HUES48 (cell line): Measurements from ENCODE around the gene PIM3.
A peak's percentile ranks its signal among the peaks of the same experiment; 100 is the strongest.

Experiments
- H3K27ac ChIP-seq: one replicate; pipeline ENCODE4 v1.7.0; 2013; ENCODE audit warnings: low read depth, low read length, inconsistent platforms
- H3K27me3 ChIP-seq: 2 replicates; pipeline ENCODE4 v1.6.1; 2013; ENCODE audit warnings: mild to moderate bottlenecking, low read length; ENCODE audit not compliant: control insufficient read depth, insufficient read depth
- H3K36me3 ChIP-seq: 2 replicates; pipeline ENCODE4 v1.6.1; 2013; ENCODE audit warnings: low read length; ENCODE audit not compliant: control insufficient read depth, insufficient read depth
- H3K4me1 ChIP-seq: 2 replicates; pipeline ENCODE4 v1.6.1; 2013; ENCODE audit warnings: mild to moderate bottlenecking, low read length; ENCODE audit not compliant: control insufficient read depth, insufficient read depth
- H3K4me3 ChIP-seq: 2 replicates; pipeline ENCODE4 v1.5.1; 2013; ENCODE audit warnings: mild to moderate bottlenecking, low read depth, low read length
- H3K9ac ChIP-seq: 2 replicates; pipeline ENCODE4 v1.6.1; 2013; ENCODE audit warnings: mild to moderate bottlenecking, low read depth, low read length, moderate library complexity
- H3K9me3 ChIP-seq: 2 replicates; pipeline ENCODE4 v1.6.1; 2013; ENCODE audit warnings: low read length; ENCODE audit not compliant: control insufficient read depth, insufficient read depth

Gene PIM3

GRCh38 chr22:49958366-49958921 lies 2.1 kb upstream of the PIM3 start:
- Histone ChIP-seq H3K27me3 (peaks cover 4% of the 10 kb centered on the region; the same call in 1 of the 2 replicates), H3K9me3 (no peaks in the 10 kb centered on the region), H3K27ac (no peak overlapping the region), H3K4me3 (no peak overlapping the region), H3K9ac (no peak overlapping the region), H3K36me3 (peaks cover 10% of the 10 kb centered on the region), H3K4me1 (peaks cover 7% of the 10 kb centered on the region; the same call in 1 of the 2 replicates)

DNA sequence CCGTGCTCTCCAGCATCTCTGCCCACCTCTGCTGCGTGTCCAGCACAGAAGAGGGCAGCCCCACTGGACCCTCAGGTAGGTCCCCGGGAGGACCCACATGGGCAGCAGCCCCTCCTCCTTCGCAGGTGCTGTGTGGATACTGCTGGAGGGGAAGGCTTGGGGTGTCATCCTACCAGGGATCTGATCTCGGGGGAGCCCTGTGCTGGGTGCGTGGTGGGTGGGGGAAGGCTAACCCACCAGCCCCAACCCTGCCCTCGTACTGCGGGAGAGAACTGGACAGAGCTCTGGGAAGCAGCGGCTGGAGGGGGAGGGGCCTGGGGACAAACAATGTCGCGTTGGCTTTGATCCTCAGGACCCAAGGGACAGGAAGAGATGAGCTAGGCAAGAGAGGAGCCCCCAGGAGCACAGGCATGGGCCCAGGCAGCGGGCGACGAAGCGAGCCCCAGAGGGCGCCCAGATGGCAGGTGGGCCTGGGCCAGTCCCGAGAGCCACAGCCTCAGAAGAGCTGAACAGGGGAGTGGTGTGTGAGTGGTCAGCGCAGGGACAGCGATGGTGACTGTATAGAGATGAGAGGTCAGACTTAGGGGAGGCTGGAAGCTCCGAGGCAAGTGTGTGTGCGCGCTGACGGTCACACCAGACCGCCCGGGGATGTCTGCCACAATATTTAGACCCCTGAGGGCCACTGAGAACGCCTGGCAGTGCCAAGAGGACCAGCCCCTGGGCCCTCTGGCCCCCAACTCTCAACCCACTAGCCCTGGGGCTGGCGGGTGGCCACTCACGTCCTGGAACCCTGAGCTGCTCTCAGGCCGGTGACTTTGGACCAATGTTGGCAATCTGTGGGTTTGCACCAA lies 1.4 kb upstream of the PIM3 start:
- Histone ChIP-seq H3K4me1 (peaks cover 7% of the 10 kb centered on the region; the same call in 1 of the 2 replicates), H3K27ac (no peak overlapping the region), H3K9ac (no peak overlapping the region), H3K27me3 (peaks cover 4% of the 10 kb centered on the region; the same call in 1 of the 2 replicates), H3K4me3 (peak overlapping the region; percentile 90; the same call in 1 of the 2 replicates), H3K36me3 (peaks cover 17% of the 10 kb centered on the region), H3K9me3 (no peaks in the 10 kb centered on the region)

GRCh38 chr22:49959782-49960158 lies 802 bp upstream of the PIM3 start:
- Histone ChIP-seq H3K9me3 (no peaks in the 10 kb centered on the region), H3K27me3 (peaks cover 4% of the 10 kb centered on the region; the same call in 1 of the 2 replicates), H3K9ac (peak overlapping the region; percentile 85; the same call in 1 of the 2 replicates), H3K27ac (no peak overlapping the region), H3K36me3 (peaks cover 23% of the 10 kb centered on the region), H3K4me1 (peaks cover 7% of the 10 kb centered on the region; the same call in 1 of the 2 replicates), H3K4me3 (peak overlapping the region; percentile 90)

- peak overlapping the region; percentile 84 for H3K27ac ChIP-seq
- H3K9ac ChIP-seq, result peak overlapping the region; percentile 85; the same call in 1 of the 2 replicates
- H3K36me3 ChIP-seq, result peaks cover 24% of the 10 kb centered on the region
- peak overlapping the region; percentile 90 for H3K4me3 ChIP-seq
- peaks cover 7% of the 10 kb centered on the region; the same call in 1 of the 2 replicates for H3K4me1 ChIP-seq
- H3K9me3 ChIP-seq, result no peaks in the 10 kb centered on the region
- peaks cover 4% of the 10 kb centered on the region; the same call in 1 of the 2 replicates for H3K27me3 ChIP-seq
These were observed 531 bp downstream of the PIM3 start for GRCh38 chr22:49961005-49961600.

DNA sequence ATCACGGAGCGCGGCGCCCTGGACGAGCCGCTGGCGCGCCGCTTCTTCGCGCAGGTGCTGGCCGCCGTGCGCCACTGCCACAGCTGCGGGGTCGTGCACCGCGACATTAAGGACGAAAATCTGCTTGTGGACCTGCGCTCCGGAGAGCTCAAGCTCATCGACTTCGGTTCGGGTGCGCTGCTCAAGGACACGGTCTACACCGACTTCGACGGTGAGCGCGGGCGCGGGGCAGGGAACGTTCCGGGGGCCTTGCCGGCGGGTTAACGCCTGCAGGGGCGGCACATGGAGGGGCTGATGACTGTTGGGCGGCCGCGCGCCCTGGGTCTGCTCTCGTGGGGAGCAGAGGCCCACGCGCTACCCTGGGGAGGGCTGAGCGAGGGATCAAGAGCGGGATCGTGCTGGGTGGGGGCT lies 1.0 kb downstream of the PIM3 start:
- peaks cover 24% of the 10 kb centered on the region for H3K36me3 ChIP-seq
- H3K4me1 ChIP-seq, result peaks cover 7% of the 10 kb centered on the region; the same call in 1 of the 2 replicates
- peak overlapping the region; percentile 90 for H3K4me3 ChIP-seq
- H3K27ac ChIP-seq, result peak overlapping the region; percentile 84
- H3K9me3 ChIP-seq, result no peaks in the 10 kb centered on the region
- H3K9ac ChIP-seq, result peak overlapping the region; percentile 63; the same call in 1 of the 2 replicates
- H3K27me3 ChIP-seq, result peaks cover 4% of the 10 kb centered on the region; the same call in 1 of the 2 replicates

DNA sequence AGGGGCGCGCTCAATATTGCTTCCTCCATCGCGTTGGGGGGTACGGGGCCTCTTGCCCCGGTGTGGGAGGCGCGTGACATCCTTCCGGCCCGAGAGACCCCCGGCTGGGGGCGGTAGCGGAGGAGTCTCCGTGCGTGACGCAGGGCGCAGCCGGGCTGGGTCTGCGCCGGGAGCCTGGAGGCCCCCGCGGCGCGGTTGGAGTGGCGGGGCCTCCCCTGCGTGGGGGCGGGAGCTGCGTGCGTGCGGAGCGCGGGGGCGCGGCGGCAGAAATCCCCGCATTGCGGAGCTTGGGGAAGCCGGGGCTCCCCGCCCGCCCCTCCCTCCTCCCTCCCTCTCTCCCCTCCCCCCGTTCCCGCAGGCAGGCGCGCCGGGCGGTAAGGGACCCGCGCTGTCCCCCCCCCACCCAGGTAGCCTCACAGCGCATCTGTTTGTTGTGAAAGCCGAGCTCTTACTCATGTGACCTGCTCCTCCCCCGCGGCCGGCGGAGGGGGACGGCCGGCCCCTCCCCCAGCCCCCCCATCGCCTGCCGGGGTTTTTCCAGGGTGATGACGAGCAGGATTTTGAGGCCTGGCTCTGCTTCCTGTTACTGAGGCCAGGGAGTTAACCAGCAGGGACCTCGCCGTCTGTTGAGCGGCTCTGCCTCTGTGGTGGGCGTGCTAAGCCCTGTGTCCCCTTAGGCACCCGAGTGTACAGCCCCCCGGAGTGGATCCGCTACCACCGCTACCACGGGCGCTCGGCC lies 1.6 kb downstream of the PIM3 start:
- peaks cover 4% of the 10 kb centered on the region; the same call in 1 of the 2 replicates for H3K27me3 ChIP-seq
- H3K27ac ChIP-seq, result peak overlapping the region; percentile 84
- H3K9ac ChIP-seq, result peak overlapping the region; percentile 63; the same call in 1 of the 2 replicates
- peak overlapping the region; percentile 90 for H3K4me3 ChIP-seq
- H3K36me3 ChIP-seq, result peaks cover 24% of the 10 kb centered on the region
- H3K4me1 ChIP-seq, result peaks cover 7% of the 10 kb centered on the region; the same call in 1 of the 2 replicates
- no peaks in the 10 kb centered on the region for H3K9me3 ChIP-seq

- Histone ChIP-seq H3K9ac (peak overlapping the region; percentile 59; the same call in 1 of the 2 replicates), H3K36me3 (peaks cover 24% of the 10 kb centered on the region), H3K27me3 (peaks cover 4% of the 10 kb centered on the region; the same call in 1 of the 2 replicates), H3K9me3 (no peaks in the 10 kb centered on the region), H3K4me1 (peaks cover 7% of the 10 kb centered on the region; the same call in 1 of the 2 replicates), H3K27ac (peak overlapping the region; percentile 84), H3K4me3 (peak overlapping the region; percentile 46)
These were observed 2.4 kb downstream of the PIM3 start for GRCh38 chr22:49962751-49963646.

GRCh38 chr22:49963647-49964026 lies 3.1 kb downstream of the PIM3 start:
- no peaks in the 10 kb centered on the region for H3K9me3 ChIP-seq
- no peak overlapping the region for H3K27ac ChIP-seq
- H3K27me3 ChIP-seq, result peaks cover 4% of the 10 kb centered on the region; the same call in 1 of the 2 replicates
- H3K4me1 ChIP-seq, result peaks cover 7% of the 10 kb centered on the region; the same call in 1 of the 2 replicates
- no peak overlapping the region for H3K9ac ChIP-seq
- no peak overlapping the region for H3K4me3 ChIP-seq
- H3K36me3 ChIP-seq, result peaks cover 24% of the 10 kb centered on the region

- Histone ChIP-seq H3K4me3 (no peak overlapping the region), H3K4me1 (peaks cover 7% of the 10 kb centered on the region; the same call in 1 of the 2 replicates), H3K27ac (no peak overlapping the region), H3K9ac (no peak overlapping the region), H3K27me3 (peaks cover 4% of the 10 kb centered on the region; the same call in 1 of the 2 replicates), H3K9me3 (no peaks in the 10 kb centered on the region), H3K36me3 (peaks cover 24% of the 10 kb centered on the region)
These were observed 3.8 kb downstream of the PIM3 start for GRCh38 chr22:49964136-49965090.
